Caco-2 (cell line): ENCODE data around the gene CORO2A. TPM values are rescaled to one million over a fixed set of nuclear protein-coding genes. Genes with fewer than 3 reads are reported as not detected.

Experiments used
- BruUV-seq: library from RNA; stranded (reverse); fragments of 400-500 nt; replicated peaks from 2 replicates; lab custom pipeline; 2021; lab: Mats Ljungman, UMichigan
- CTCF ChIA-PET: fragments of 300-600 bp; sonication (Branson Sonifier 250); formaldehyde crosslinking; loops from one replicate; lab custom pipeline; 2022; ENCODE audit warnings: antibody characterized with exemption; lab: Charles Lee
- POLR2A ChIA-PET: fragments of 300-600 bp; sonication (Branson Sonifier 250); formaldehyde crosslinking; loops from one replicate; lab custom pipeline; 2022; ENCODE audit warnings: antibody characterized with exemption; lab: Charles Lee
- DNase-seq, 2 experiments: peaks; one replicate each; pipeline versions ENCODE4 v3.0.0 to v3.0.0-alpha.2; 2020 to 2022
- H3K27me3 ChIP-seq: replicated peaks from 2 replicates; pipeline ENCODE4 v1.6.0; 2011; ENCODE audit warnings: low read length; ENCODE audit not compliant: control insufficient read depth, insufficient read depth
- H3K36me3 ChIP-seq: 2 replicates; pipeline ENCODE4 v1.5.1; 2011; ENCODE audit warnings: low read length; ENCODE audit not compliant: control insufficient read depth, insufficient read depth
- H3K4me1 ChIP-seq: fragments of 250-450 bp; sonication (Bioruptor Pico); 2 replicates; pipeline ENCODE4 v1.5.1; 2020; ENCODE audit warnings: mild to moderate bottlenecking
- H3K4me3 ChIP-seq: 2 replicates; pipeline ENCODE4 v1.5.1; 2011; ENCODE audit warnings: low read depth, mild to moderate bottlenecking, control low read depth, low read length
- H3K9me3 ChIP-seq: fragments of 250-450 bp; sonication (Bioruptor Pico); 2 replicates; pipeline ENCODE4 v1.5.1; 2020; ENCODE audit warnings: mild to moderate bottlenecking, moderate library complexity
- H3K27ac Mint-ChIP-seq: one replicate; pipeline ENCODE4 v1.8.0; 2022; ENCODE audit warnings: mixed read lengths; ENCODE audit not compliant: unreplicated experiment
- H3K27me3 Mint-ChIP-seq: one replicate; pipeline ENCODE4 v1.8.0; 2022; ENCODE audit warnings: mixed read lengths; ENCODE audit not compliant: insufficient read depth, unreplicated experiment
- H3K36me3 Mint-ChIP-seq: one replicate; pipeline ENCODE4 v1.8.0; 2022; ENCODE audit warnings: mild to moderate bottlenecking, mixed read lengths; ENCODE audit not compliant: insufficient read depth, unreplicated experiment
- H3K4me1 Mint-ChIP-seq: one replicate; pipeline ENCODE4 v1.8.0; 2022; ENCODE audit warnings: low read depth, mixed read lengths; ENCODE audit not compliant: unreplicated experiment
- H3K4me3 Mint-ChIP-seq: one replicate; pipeline ENCODE4 v1.8.0; 2022; ENCODE audit warnings: mild to moderate bottlenecking, moderate library complexity, mixed read lengths; ENCODE audit not compliant: unreplicated experiment
- H3K9me3 Mint-ChIP-seq: one replicate; pipeline ENCODE4 v1.8.0; 2022; ENCODE audit warnings: mixed read lengths; ENCODE audit not compliant: unreplicated experiment
- intact Hi-C: fragments of 100-400 bp; cut with micrococcal nuclease; formaldehyde crosslinking; loops from one replicate; pipeline ENCODE4 v1.10.0; 2022; ENCODE audit not compliant: unreplicated experiment
- microRNA-seq: library from miRNA; unstranded; fragments of <30 nt; microRNA quantifications from one replicate; pipeline ENCODE4 v1.2.0, GENCODE V29; 2022
- total RNA-seq: library from RNA; stranded (reverse); gene quantifications from 2 replicates; pipeline ENCODE4 v1.2.3, GENCODE V29; 2022
- TF ChIP-seq, protein P1 (sequence below), 2 experiments: fragments of 200-600 bp in 1 of 2; IDR thresholded peaks; 1 replicate in 1 of 2; 2 replicates in 1 of 2; pipeline versions ENCODE4 v1.5.1 to v1.8.0; 2011 to 2022; ENCODE audit warnings: antibody characterized with exemption in 1 of 2, control low read depth in 1 of 2, inconsistent platforms in 1 of 2, low read depth in 1 of 2, low read length in 1 of 2, mild to moderate bottlenecking in 1 of 2, moderate library complexity in 1 of 2; ENCODE audit not compliant: insufficient read depth in 1 of 2, severe bottlenecking in 1 of 2, unreplicated experiment in 1 of 2

The CORO2A gene
- total RNA-seq, 1 experiment from 2014 or later = 18.9 TPM

- H3K27me3 Mint-ChIP-seq = no peaks in the 10 kb centered on the region
- H3K27me3 ChIP-seq = no peaks in the 10 kb centered on the region
- DNase-seq = peak; percentile 71 to 80
- H3K9me3 Mint-ChIP-seq = no peaks in the 10 kb centered on the region
- BruUV-seq = no TSS peak
- ChIA-PET POLR2A (no interaction called here), CTCF (interaction anchor here (0.5 to 2.5 kb wide), 7 partner anchors 10 to 240 kb away, joined by 3 to 10 read pairs (median 4); partner anchors contain the start of genes NANS and TRIM14)
- H3K4me1 Mint-ChIP-seq = peaks cover 12% of the 10 kb centered on the region
- no peak overlapping the region for H3K4me3 ChIP-seq
- H3K4me1 ChIP-seq = peaks cover 16% of the 10 kb centered on the region
- intact Hi-C loops = loop anchor here (1.0 to 2.0 kb wide), 4 partner anchors 44 to 189 kb away; partner anchors contain the start of gene CORO2A
- H3K27ac Mint-ChIP-seq = peak overlapping the region; percentile 27
- H3K9me3 ChIP-seq = no peaks in the 10 kb centered on the region
- TF ChIP-seq, protein P1, sequence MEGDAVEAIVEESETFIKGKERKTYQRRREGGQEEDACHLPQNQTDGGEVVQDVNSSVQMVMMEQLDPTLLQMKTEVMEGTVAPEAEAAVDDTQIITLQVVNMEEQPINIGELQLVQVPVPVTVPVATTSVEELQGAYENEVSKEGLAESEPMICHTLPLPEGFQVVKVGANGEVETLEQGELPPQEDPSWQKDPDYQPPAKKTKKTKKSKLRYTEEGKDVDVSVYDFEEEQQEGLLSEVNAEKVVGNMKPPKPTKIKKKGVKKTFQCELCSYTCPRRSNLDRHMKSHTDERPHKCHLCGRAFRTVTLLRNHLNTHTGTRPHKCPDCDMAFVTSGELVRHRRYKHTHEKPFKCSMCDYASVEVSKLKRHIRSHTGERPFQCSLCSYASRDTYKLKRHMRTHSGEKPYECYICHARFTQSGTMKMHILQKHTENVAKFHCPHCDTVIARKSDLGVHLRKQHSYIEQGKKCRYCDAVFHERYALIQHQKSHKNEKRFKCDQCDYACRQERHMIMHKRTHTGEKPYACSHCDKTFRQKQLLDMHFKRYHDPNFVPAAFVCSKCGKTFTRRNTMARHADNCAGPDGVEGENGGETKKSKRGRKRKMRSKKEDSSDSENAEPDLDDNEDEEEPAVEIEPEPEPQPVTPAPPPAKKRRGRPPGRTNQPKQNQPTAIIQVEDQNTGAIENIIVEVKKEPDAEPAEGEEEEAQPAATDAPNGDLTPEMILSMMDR (IDR thresholded peaks at IDR 0.05; ENCODE audit: insufficient read depth in 1 of 2, low read depth in 1 of 2, low read length in 1 of 2, severe bottlenecking in 1 of 2, unreplicated experiment in 1 of 2) = peak; percentile 90 to 96
- H3K36me3 Mint-ChIP-seq = peaks cover 24% of the 10 kb centered on the region
- H3K4me3 Mint-ChIP-seq = no peak overlapping the region
- no peaks in the 10 kb centered on the region for H3K36me3 ChIP-seq
Observed at GRCh38 chr9:98074115-98074990, 118.1 kb downstream of the CORO2A start.

GRCh38 chr9:98071737-98072136 lies 120.7 kb downstream of the CORO2A start:
- ChIA-PET POLR2A (no interaction called here), CTCF (no interaction called here)
- BruUV-seq = no TSS peak
- Histone ChIP-seq H3K27me3 (no peaks in the 10 kb centered on the region), H3K4me1 (peaks cover 16% of the 10 kb centered on the region), H3K36me3 (no peaks in the 10 kb centered on the region), H3K9me3 (no peaks in the 10 kb centered on the region), H3K4me3 (no peak overlapping the region)
- H3K9me3 Mint-ChIP-seq = no peaks in the 10 kb centered on the region
- H3K4me1 Mint-ChIP-seq = peaks cover 12% of the 10 kb centered on the region
- no peak overlapping the region for H3K4me3 Mint-ChIP-seq
- no peak overlapping the region for H3K27ac Mint-ChIP-seq
- DNase-seq = no peak
- intact Hi-C loops = no loop called here
- TF ChIP-seq, protein P1 (IDR thresholded peaks at IDR 0.05; ENCODE audit: insufficient read depth in 1 of 2, low read depth in 1 of 2, low read length in 1 of 2, severe bottlenecking in 1 of 2, unreplicated experiment in 1 of 2) = no peak
- H3K36me3 Mint-ChIP-seq = peaks cover 27% of the 10 kb centered on the region
- no peaks in the 10 kb centered on the region for H3K27me3 Mint-ChIP-seq

Small RNA genes lying within 50 kb of the gene (microRNA-seq; reads per million reads assigned to microRNA genes)
- gene MIR6854 = not detected

Other genes with a start within 250 kb of the CORO2A start
- gene ANP32B, start 209.3 kb downstream of the CORO2A start, total RNA-seq = 299 and 317 TPM in 2 replicates
- 68.7 and 71.7 TPM in 2 replicates for gene NANS, start 135.9 kb downstream of the CORO2A start, total RNA-seq
- gene TRIM14, start 73.4 kb downstream of the CORO2A start, total RNA-seq = 30.3 and 34.5 TPM in 2 replicates
- gene TBC1D2, start 63.0 kb upstream of the CORO2A start, total RNA-seq = 8.5 and 8.6 TPM in 2 replicates